ENCODE data around the gene CUBN. TPM values are rescaled to one million over a fixed set of nuclear protein-coding genes. Genes with fewer than 3 reads are reported as not detected.
A peak's percentile ranks its signal among the peaks of the same experiment; 100 is the strongest.

Gene CUBN
- total and polyA plus RNA-seq, 9 of the 15 experiments (the other 6 are each of a cell fraction or from before 2014, with no cell fraction given), result 0.04 to 0.33 (median 0.09) TPM

DNA sequence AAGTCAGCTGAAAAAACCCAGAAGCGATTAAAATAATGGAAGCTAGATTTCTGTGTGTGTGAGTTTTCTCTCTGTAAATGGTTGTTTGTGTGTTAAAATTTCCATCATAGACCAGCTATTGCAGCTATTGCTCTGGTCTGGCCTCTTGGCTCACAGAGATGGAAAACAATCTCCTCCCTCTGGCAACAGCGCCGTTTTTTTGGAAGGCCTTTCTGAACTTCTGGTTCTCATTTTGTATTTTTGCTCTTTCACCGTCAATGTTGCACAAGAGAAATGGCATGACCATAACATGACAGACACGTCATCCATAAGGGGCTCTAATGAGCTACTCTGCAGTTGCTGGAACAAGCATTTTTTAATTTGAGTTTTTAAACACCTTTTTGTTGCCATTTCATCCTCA lies 91.0 kb downstream of the CUBN start:
- intact Hi-C loops (cut with micrococcal nuclease) (no loop called here), in situ Hi-C loops (cut with MboI) (no loop called here)
- DNase-seq (ENCODE audit: extremely low read depth in 1 of 4, low spot score in 3 of 4) (no peak), FAIRE-seq (no peak), ATAC-seq (no peak)
- Histone ChIP-seq H3K36me3 (ENCODE audit: control insufficient read depth, insufficient read depth, low read length) (no peaks in the 10 kb centered on the region), H3K27me3 (ENCODE audit: control insufficient read depth in 2 of 2, insufficient read depth in 2 of 2, low read length in 2 of 2) (no peaks in the 10 kb centered on the region), H3K9ac (ENCODE audit: insufficient read depth in 1 of 2, low read depth in 2 of 2, low read length in 2 of 2) (no peak overlapping the region), H3K9me1 (ENCODE audit: control insufficient read depth, insufficient read depth, low read length) (no peaks in the 10 kb centered on the region), H3K79me2 (ENCODE audit: control insufficient read depth, insufficient read depth, low read length) (no peaks in the 10 kb centered on the region), H3K27ac (ENCODE audit: extremely low read depth, low read depth, low read length) (no peak overlapping the region), H3K4me2 (ENCODE audit: insufficient read depth, low read length) (no peak overlapping the region), H3K4me3 (no peak overlapping the region), H3K4me1 (replicated peaks in 1 of 2; ENCODE audit: control insufficient read depth in 2 of 2, insufficient read depth in 2 of 2, low read length in 2 of 2) (no peaks in the 10 kb centered on the region), H2AFZ (ENCODE audit: low read depth, low read length) (peak overlapping the region; percentile 51), H3K9me3 (replicated peaks; ENCODE audit: control insufficient read depth, insufficient read depth, low read depth, low read length) (no peaks in the 10 kb centered on the region), H4K20me1 (replicated peaks; ENCODE audit: control insufficient read depth, insufficient read depth, low read length) (no peaks in the 10 kb centered on the region)
- no peak for TF ChIP-seq FOXA1 (IDR thresholded peaks at IDR 0.05; ENCODE audit: borderline replicate concordance)
- TF ChIP-seq IRF2 (CRISPR knock-in tag; IDR thresholded peaks at IDR 0.05), result no peak
- no peak for TF ChIP-seq CHD2 (IDR thresholded peaks at IDR 0.05; ENCODE audit: low read depth, low read length)
- no peak for TF ChIP-seq ARID1B (IDR thresholded peaks at IDR 0.05)
- TF ChIP-seq SRSF1 (IDR thresholded peaks at IDR 0.05; ENCODE audit: low read depth, low read length), result no peak
- no peak for TF ChIP-seq RBBP5 (IDR thresholded peaks at IDR 0.05; ENCODE audit: borderline replicate concordance, insufficient read depth, low read length, poor library complexity, severe bottlenecking)
- no peak for TF ChIP-seq ADNP (tag; IDR thresholded peaks at IDR 0.05)
- no peak for TF ChIP-seq ZNF143 (CRISPR knock-in tag; IDR thresholded peaks at IDR 0.05)
- no peak for TF ChIP-seq HNRNPK (IDR thresholded peaks at IDR 0.05; ENCODE audit: low read depth, low read length, poor library complexity, severe bottlenecking)
- TF ChIP-seq NFRKB (IDR thresholded peaks at IDR 0.05; ENCODE audit: low read depth), result no peak
- no peak for TF ChIP-seq EZH2 (IDR thresholded peaks at IDR 0.05; ENCODE audit: borderline replicate concordance, low read depth, low read length)
- no peak for TF ChIP-seq CBFA2T2 (conservative IDR thresholded peaks at IDR 0.05)
- TF ChIP-seq RFX1 (IDR thresholded peaks at IDR 0.05), result no peak
- CTCF ChIA-PET (ENCODE audit: low intra/inter-chr PET ratio), result no interaction called here
- POLR2A ChIA-PET, result no interaction called here
- no TSS peak for BruUV-seq (replicated peaks)
- WGBS (ENCODE audit: insufficient coverage, low coverage, missing lambda C conversion rate), result 67% methylated on average over 5 of the region's 5 CpGs

Measured in K562 (cell line).